Ovary (tissue), 9 donors: Measurements from ENCODE around the gene CALR3. TPM values are rescaled to one million over a fixed set of nuclear protein-coding genes. Genes with fewer than 3 reads are reported as not detected.
"Not testable (repeated sequence)": the region's sequence is repeated elsewhere in the genome, so short reads cannot be mapped to it uniquely, and the experiment has no call there.

Experiments
- DNase-seq, 5 donors: peaks; one replicate each; pipeline ENCODE4 v3.0.0-alpha.2; 2019 to 2020
- H3K27ac ChIP-seq, 2 donors: fragments of 200-600 bp; one replicate each; pipeline versions ENCODE4 v1.5.1 to v1.8.0; 2019 to 2022
- H3K27me3 ChIP-seq: fragments of 200-600 bp; one replicate; pipeline ENCODE4 v1.8.0; 2022
- H3K36me3 ChIP-seq: fragments of 200-600 bp; sonication (generic); one replicate; pipeline ENCODE4 v1.5.1; 2019
- H3K4me1 ChIP-seq: one replicate; pipeline ENCODE4 v1.8.1; 2013; ENCODE audit warnings: mild to moderate bottlenecking, moderate library complexity; ENCODE audit not compliant: insufficient read depth
- H3K4me3 ChIP-seq: fragments of 200-600 bp; sonication (generic); one replicate; pipeline ENCODE4 v1.5.1; 2017
- H3K9me3 ChIP-seq, 2 donors: fragments of 200-600 bp in 1 of 2; sonication (generic) in 1 of 2; one replicate each; pipeline versions ENCODE4 v1.5.1 to v1.8.1; 2013 to 2019; ENCODE audit warnings: mild to moderate bottlenecking in 1 of 2, moderate library complexity in 1 of 2
- CTCF ChIP-seq, 3 donors: fragments of 450-650 bp in 2 of 3; fragments of 200-600 bp in 1 of 3; IDR thresholded peaks; one replicate each; pipeline versions ENCODE4 v1.5.1 to v1.8.0; 2016 to 2022; ENCODE audit warnings: antibody characterized with exemption in 3 of 3, mild to moderate bottlenecking in 1 of 3
- EP300 ChIP-seq: sonication (generic); formaldehyde crosslinking; IDR thresholded peaks from one replicate; pipeline ENCODE4 v1.6.1; 2017; ENCODE audit warnings: antibody characterized with exemption
- POLR2A ChIP-seq: fragments of 450-650 bp; IDR thresholded peaks from one replicate; pipeline ENCODE4 v1.6.1; 2017; ENCODE audit warnings: antibody characterized with exemption, mild to moderate bottlenecking, moderate library complexity
- WGBS, 3 donors: extraction: QIAGEN DNeasy Blood & Tissue Kit in 1 of 3; methylation state at CpG; one replicate each; pipeline versions ENCODE4 v1.1.5 to v1.1.7; 2013 to 2017; 5-methylcytosine and 5-hydroxymethylcytosine counted together
- intact Hi-C, 4 donors: fragments of 100-400 bp; cut with DNase I; formaldehyde crosslinking; loops; one replicate each; pipeline versions ENCODE4 v1.11.0 to v1.15.1; 2022 to 2023
- polyA plus RNA-seq, 2 donors: library from polyadenylated mRNA; stranded (reverse); fragments of 200-250 nt in 1 of 2; fragments of 350-450 nt in 1 of 2; fragmentation: Illumina TruSeq in 1 of 2; extraction: RNeasy Lipid Tissue Mini Kit (QIAGEN cat#74804) in 1 of 2; gene quantifications; one replicate each; pipeline ENCODE4 v1.2.3, GENCODE V29; 2013 to 2014
- total RNA-seq, 7 donors: library from RNA; depleted of rRNA in 2 of 7; stranded (reverse); fragments of >200 nt in 2 of 7; fragmentation: NEBNext Ultra II Directional in 3 of 7; extraction: Animal tissue kit (Norgen Biotek cat#: 25700) in 3 of 7; gene quantifications; one replicate each; pipeline versions ENCODE4 v1.1.0 to v1.2.4, GENCODE V29; 2016 to 2023
- donor health status: DM: no; HTN: no; CAD: no; lungs with moderate emphysema.
- donor health status: DM: no; HTN: no; CAD: no.
- donor health status: Bipolar disorder and iron deficiency.
- donor health status: DM: yes; HTN: yes; CAD: no.
- donor health status: DM: no; HTN: no; CAD: no.
- donor health status: DM: yes; HTN: yes; CAD: no.

Gene CALR3
- total and polyA plus RNA-seq, 9 donors = not detected

GRCh38 chr19:16477311-16477710 is 18.7 kb downstream of the CALR3 start:
- H3K36me3 ChIP-seq = no peaks in the 10 kb centered on the region
- intact Hi-C loops = no loop called here
- WGBS, 3 donors = 83 to 96% (median 93%) methylated on average over 1 of the region's 1 CpG
- no peaks in the 10 kb centered on the region for H3K4me1 ChIP-seq
- DNase-seq = no peak
- no peaks in the 10 kb centered on the region for H3K27me3 ChIP-seq
- H3K27ac ChIP-seq = no peak overlapping the region
- H3K9me3 ChIP-seq = no peaks in the 10 kb centered on the region
- H3K4me3 ChIP-seq = no peak overlapping the region
- TF ChIP-seq POLR2A (no peak), EP300 (no peak), CTCF (IDR thresholded peaks at IDR 0.05) (no peak)

GRCh38 chr19:16476401-16476800 is 19.6 kb downstream of the CALR3 start:
- 47 to 53% (median 50%) methylated on average over 3 of the region's 3 CpGs for WGBS, 3 donors
- DNase-seq = no peak
- intact Hi-C loops = no loop called here
- no peak overlapping the region for H3K27ac ChIP-seq
- no peaks in the 10 kb centered on the region for H3K27me3 ChIP-seq
- no peaks in the 10 kb centered on the region for H3K9me3 ChIP-seq
- no peak overlapping the region for H3K4me3 ChIP-seq
- TF ChIP-seq CTCF (IDR thresholded peaks at IDR 0.05) = no peak
- TF ChIP-seq EP300 = no peak
- TF ChIP-seq POLR2A = no peak
- H3K36me3 ChIP-seq = no peaks in the 10 kb centered on the region
- no peaks in the 10 kb centered on the region for H3K4me1 ChIP-seq

- Histone ChIP-seq H3K27me3 (no peaks in the 10 kb centered on the region), H3K4me3 (no peak overlapping the region), H3K4me1 (no peaks in the 10 kb centered on the region), H3K27ac (no peak overlapping the region), H3K9me3 (no peaks in the 10 kb centered on the region), H3K36me3 (no peaks in the 10 kb centered on the region)
- no peak for DNase-seq
- intact Hi-C loops = no loop called here
- 88 to 91% (median 91%) methylated on average over 13 of the region's 13 CpGs for WGBS, 3 donors
- TF ChIP-seq POLR2A = no peak
These were observed 22.0 kb downstream of the CALR3 start for GRCh38 chr19:16473875-16474392.

GRCh38 chr19:16472992-16473391 is 23.0 kb downstream of the CALR3 start:
- Histone ChIP-seq H3K27me3 (no peaks in the 10 kb centered on the region), H3K9me3 (no peaks in the 10 kb centered on the region), H3K4me3 (no peak overlapping the region), H3K36me3 (no peaks in the 10 kb centered on the region), H3K27ac (no peak overlapping the region), H3K4me1 (no peaks in the 10 kb centered on the region)
- DNase-seq = no peak
- 70 to 98% (median 96%) methylated on average over 2 of the region's 2 CpGs for WGBS, 3 donors
- TF ChIP-seq POLR2A (no peak), CTCF (IDR thresholded peaks at IDR 0.05) (no peak), EP300 (no peak)
- intact Hi-C loops = no loop called here

GRCh38 chr19:16472559-16472899 is 23.4 kb downstream of the CALR3 start:
- H3K9me3 ChIP-seq, intact Hi-C loops, H3K27me3 ChIP-seq, H3K36me3 ChIP-seq, H3K4me1 ChIP-seq, DNase-seq, H3K27ac ChIP-seq: not testable (repeated sequence)
- H3K4me3 ChIP-seq = peak overlapping the region; percentile 91
- WGBS, 3 donors = 36 to 59% (median 40%) methylated on average over 2 of the region's 2 CpGs
